LNCaP clone FGC (cell line): ENCODE results near the gene ECHS1.
A peak's percentile ranks its signal among the peaks of the same experiment; 100 is the strongest.
"Not testable (repeated sequence)": the region's sequence is repeated elsewhere in the genome, so short reads cannot be mapped to it uniquely, and the experiment has no call there.

Experiments
- DNase-seq: peaks from one replicate; pipeline ENCODE4 v3.0.0-alpha.2; 2011; ENCODE audit warnings: low read depth
- H3K4me3 ChIP-seq: 2 replicates; pipeline ENCODE4 v1.5.1; 2011; ENCODE audit warnings: mild to moderate bottlenecking, low read depth, low read length, control low read depth
- CTCF ChIP-seq: IDR thresholded peaks from 2 replicates; pipeline ENCODE4 v1.5.1; 2012; ENCODE audit warnings: mild to moderate bottlenecking; ENCODE audit not compliant: control insufficient read depth, insufficient read depth; ENCODE audit errors: extremely low read depth

ECHS1 gene

GRCh38 chr10:133325440-133326222, 47.5 kb downstream of the ECHS1 start:
- DNase-seq, result no peak
- TF ChIP-seq CTCF, result no peak
- H3K4me3 ChIP-seq, result peak overlapping the region; percentile 23; the same call in 1 of the 2 replicates

- no peak for TF ChIP-seq CTCF
- peak overlapping the region; percentile 23; the same call in 1 of the 2 replicates for H3K4me3 ChIP-seq
- DNase-seq, result no peak
Observed at GRCh38 chr10:133324857-133325260, 48.3 kb downstream of the ECHS1 start.

GRCh38 chr10:133324198-133324792, 48.9 kb downstream of the ECHS1 start:
- DNase-seq, result no peak
- H3K4me3 ChIP-seq, result no peak overlapping the region
- no peak for TF ChIP-seq CTCF

GRCh38 chr10:133322064-133322709, 51.0 kb downstream of the ECHS1 start:
- not testable (repeated sequence) for DNase-seq, H3K4me3 ChIP-seq

- H3K4me3 ChIP-seq, result not testable (repeated sequence)
Observed at GRCh38 chr10:133320852-133321422, 52.2 kb downstream of the ECHS1 start.

GRCh38 chr10:133318494-133319127, 54.5 kb downstream of the ECHS1 start:
- peak; percentile 74 for TF ChIP-seq CTCF
- DNase-seq, result no peak
- peak overlapping the region; percentile 47 for H3K4me3 ChIP-seq

More at GRCh38 chr10:133320852-133321422, 52.2 kb downstream of the ECHS1 start:
- DNase-seq, result not testable (repeated sequence)

GRCh38 chr10:133316732-133317131, 56.4 kb downstream of the ECHS1 start:
- no peak for TF ChIP-seq CTCF
- no peak for DNase-seq

More at GRCh38 chr10:133316732-133317131, 56.4 kb downstream of the ECHS1 start:
- H3K4me3 ChIP-seq, result no peak overlapping the region
